CD14-positive monocyte (primary cell): Measurements from ENCODE around the gene PIWIL1. TPM values are rescaled to one million over a fixed set of nuclear protein-coding genes. Genes with fewer than 3 reads are reported as not detected.

Experiments used
- DNase-seq, 3 donors: peaks; one replicate each; pipeline ENCODE4 v3.0.0-alpha.2; 2011 to 2022
- H2AFZ ChIP-seq: 2 replicates; pipeline ENCODE4 v1.6.0; 2012; ENCODE audit warnings: mild to moderate bottlenecking, low read depth, low read length, inconsistent platforms; ENCODE audit not compliant: insufficient read depth, poor library complexity, severe bottlenecking
- H3K27ac ChIP-seq, 2 donors: 1 replicate in 1 of 2; 2 replicates in 1 of 2; pipeline ENCODE4 v1.5.1; 2012 to 2013; ENCODE audit warnings: low read length in 2 of 2, control low read depth in 1 of 2, inconsistent platforms in 1 of 2, low read depth in 1 of 2, mild to moderate bottlenecking in 1 of 2
- H3K27me3 ChIP-seq, 2 donors: one replicate each; pipeline versions ENCODE4 v1.6.0 to v1.6.1; 2011 to 2013; ENCODE audit warnings: low read length in 2 of 2; ENCODE audit not compliant: control insufficient read depth in 2 of 2, insufficient read depth in 2 of 2
- H3K36me3 ChIP-seq, 2 donors: replicated peaks in 1 of 2; 1 replicate in 1 of 2; 2 replicates in 1 of 2; pipeline versions ENCODE4 v1.5.1 to v1.6.1; 2012 to 2013; ENCODE audit warnings: low read length in 2 of 2, control low read depth in 1 of 2, inconsistent platforms in 1 of 2, mild to moderate bottlenecking in 1 of 2; ENCODE audit not compliant: insufficient read depth in 2 of 2, control insufficient read depth in 1 of 2
- H3K4me1 ChIP-seq, 2 donors: 1 replicate in 1 of 2; 2 replicates in 1 of 2; pipeline versions ENCODE4 v1.5.1 to v1.6.1; 2012 to 2013; ENCODE audit warnings: low read length in 2 of 2, control low read depth in 1 of 2, inconsistent platforms in 1 of 2, mild to moderate bottlenecking in 1 of 2, moderate library complexity in 1 of 2; ENCODE audit not compliant: insufficient read depth in 2 of 2, control insufficient read depth in 1 of 2
- H3K4me2 ChIP-seq: replicated peaks from 2 replicates; pipeline ENCODE3; 2012; ENCODE audit warnings: low read length, moderate library complexity, mild to moderate bottlenecking; ENCODE audit not compliant: poor library complexity, severe bottlenecking; ENCODE audit errors: extremely low read depth
- H3K4me3 ChIP-seq, 3 experiments: fragments of 200-600 bp in 1 of 3; sonication (generic) in 1 of 3; replicated peaks in 1 of 3; 1 replicate in 2 of 3; 2 replicates in 1 of 3; pipeline ENCODE4 v1.5.1; 2011 to 2013; ENCODE audit warnings: low read length in 3 of 3, mild to moderate bottlenecking in 3 of 3, control low read depth in 2 of 3, low read depth in 2 of 3, inconsistent platforms in 1 of 3, moderate library complexity in 1 of 3
- H3K79me2 ChIP-seq: 2 replicates; pipeline ENCODE4 v1.6.0; 2012; ENCODE audit warnings: mild to moderate bottlenecking, control low read depth, inconsistent platforms, low read length, moderate library complexity; ENCODE audit not compliant: insufficient read depth
- H3K9ac ChIP-seq: 2 replicates; pipeline ENCODE4 v1.6.0; 2017; ENCODE audit warnings: low read length, mild to moderate bottlenecking; ENCODE audit not compliant: insufficient read depth, poor library complexity, severe bottlenecking
- H3K9me3 ChIP-seq, 2 donors: replicated peaks in 1 of 2; 1 replicate in 1 of 2; 2 replicates in 1 of 2; pipeline versions ENCODE4 v1.5.1 to v1.6.1; 2012 to 2013; ENCODE audit warnings: low read length in 2 of 2, control low read depth in 1 of 2; ENCODE audit not compliant: control insufficient read depth in 1 of 2, insufficient read depth in 1 of 2
- H4K20me1 ChIP-seq: 2 replicates; pipeline ENCODE4 v1.6.0; 2012; ENCODE audit warnings: mild to moderate bottlenecking, low read length, control low read depth, moderate library complexity; ENCODE audit not compliant: insufficient read depth
- H3K27ac Mint-ChIP-seq, 7 donors: one replicate each; pipeline ENCODE4 v1.8.0; 2020; ENCODE audit warnings: mild to moderate bottlenecking in 7 of 7, mixed read lengths in 7 of 7, moderate library complexity in 6 of 7, inconsistent platforms in 2 of 7
- H3K27me3 Mint-ChIP-seq, 3 donors: one replicate each; pipeline ENCODE4 v1.8.0; 2021 to 2022; ENCODE audit warnings: low read depth in 3 of 3, mild to moderate bottlenecking in 3 of 3, mixed read lengths in 3 of 3, moderate library complexity in 3 of 3, inconsistent platforms in 1 of 3
- H3K36me3 Mint-ChIP-seq, 2 donors: one replicate each; pipeline ENCODE4 v1.8.0; 2020; ENCODE audit warnings: mixed read lengths in 2 of 2, inconsistent platforms in 1 of 2, mild to moderate bottlenecking in 1 of 2
- H3K4me1 Mint-ChIP-seq: one replicate; pipeline ENCODE4 v1.8.0; 2020; ENCODE audit warnings: mild to moderate bottlenecking, mixed read lengths
- H3K4me3 Mint-ChIP-seq, 2 donors: one replicate each; pipeline ENCODE4 v1.8.0; 2020; ENCODE audit warnings: mild to moderate bottlenecking in 2 of 2, mixed read lengths in 2 of 2, moderate library complexity in 1 of 2
- H3K9me3 Mint-ChIP-seq, 7 donors: one replicate each; pipeline ENCODE4 v1.8.0; 2020 to 2022; ENCODE audit warnings: mixed read lengths in 7 of 7, mild to moderate bottlenecking in 6 of 7, moderate library complexity in 6 of 7, inconsistent platforms in 2 of 7
- WGBS: methylation state at CpG from one replicate; pipeline ENCODE4 v1.1.5; 2013; ENCODE audit warnings: missing lambda C conversion rate; ENCODE audit not compliant: insufficient coverage; 5-methylcytosine and 5-hydroxymethylcytosine counted together
- intact Hi-C, 2 donors: fragments of 100-400 bp; cut with micrococcal nuclease; formaldehyde crosslinking; loops; one replicate each; pipeline versions ENCODE4 v1.15.0 to v1.15.1; 2023
- polyA plus RNA-seq, 3 donors: library from polyadenylated mRNA; depleted of rRNA in 1 of 3; unstranded in 2 of 3; stranded (reverse) in 1 of 3; fragments of 300-500 nt in 2 of 3; fragments of >200 nt in 1 of 3; fragmentation: Illumina TruSeq in 2 of 3; gene quantifications; 1 replicate in 2 of 3; 2 replicates in 1 of 3; pipeline ENCODE4 v1.2.3, GENCODE V29; 2012 to 2021
- TF ChIP-seq, protein P1 (sequence below): fragments of 200-600 bp; IDR thresholded peaks from one replicate; pipeline ENCODE4 v1.8.0; 2022; ENCODE audit warnings: antibody characterized with exemption, mild to moderate bottlenecking

Gene PIWIL1
- polyA plus RNA-seq, 3 donors = not detected

- intact Hi-C loops = no loop called here
Measured at GRCh38 chr12:130344529-130344928, 6.8 kb downstream of the PIWIL1 start.

GRCh38 chr12:130345292-130345691, 7.6 kb downstream of the PIWIL1 start:
- Mint-ChIP-seq H3K36me3 (no peaks in the 10 kb centered on the region), H3K4me1 (no peaks in the 10 kb centered on the region), H3K27me3 (peaks cover 4 to 9% (median 5%) of the 10 kb centered on the region in 3 donors), H3K4me3 (no peak overlapping the region), H3K9me3 (no peaks in the 10 kb centered on the region), H3K27ac (no peak overlapping the region)
- intact Hi-C loops = no loop called here
- Histone ChIP-seq H3K4me3 (no peak overlapping the region), H3K36me3 (no peaks in the 10 kb centered on the region), H3K9me3 (no peaks in the 10 kb centered on the region), H2AFZ (no peak overlapping the region), H3K27ac (no peak overlapping the region), H3K79me2 (no peaks in the 10 kb centered on the region), H3K9ac (no peak overlapping the region), H3K4me2 (no peak overlapping the region), H4K20me1 (no peaks in the 10 kb centered on the region), H3K4me1 (no peaks in the 10 kb centered on the region), H3K27me3 (peaks cover 0 to under 1% of the 10 kb centered on the region in 2 donors)
- no peak for DNase-seq
- WGBS = no CpG with 5 or more reads among the region's 1 CpG
- TF ChIP-seq, protein P1, sequence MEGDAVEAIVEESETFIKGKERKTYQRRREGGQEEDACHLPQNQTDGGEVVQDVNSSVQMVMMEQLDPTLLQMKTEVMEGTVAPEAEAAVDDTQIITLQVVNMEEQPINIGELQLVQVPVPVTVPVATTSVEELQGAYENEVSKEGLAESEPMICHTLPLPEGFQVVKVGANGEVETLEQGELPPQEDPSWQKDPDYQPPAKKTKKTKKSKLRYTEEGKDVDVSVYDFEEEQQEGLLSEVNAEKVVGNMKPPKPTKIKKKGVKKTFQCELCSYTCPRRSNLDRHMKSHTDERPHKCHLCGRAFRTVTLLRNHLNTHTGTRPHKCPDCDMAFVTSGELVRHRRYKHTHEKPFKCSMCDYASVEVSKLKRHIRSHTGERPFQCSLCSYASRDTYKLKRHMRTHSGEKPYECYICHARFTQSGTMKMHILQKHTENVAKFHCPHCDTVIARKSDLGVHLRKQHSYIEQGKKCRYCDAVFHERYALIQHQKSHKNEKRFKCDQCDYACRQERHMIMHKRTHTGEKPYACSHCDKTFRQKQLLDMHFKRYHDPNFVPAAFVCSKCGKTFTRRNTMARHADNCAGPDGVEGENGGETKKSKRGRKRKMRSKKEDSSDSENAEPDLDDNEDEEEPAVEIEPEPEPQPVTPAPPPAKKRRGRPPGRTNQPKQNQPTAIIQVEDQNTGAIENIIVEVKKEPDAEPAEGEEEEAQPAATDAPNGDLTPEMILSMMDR = no peak

More at GRCh38 chr12:130344529-130344928, 6.8 kb downstream of the PIWIL1 start:
- no peak overlapping the region for H3K4me3 Mint-ChIP-seq
- H3K4me2 ChIP-seq = no peak overlapping the region
- H3K27me3 ChIP-seq = peaks cover 0 to 8% of the 10 kb centered on the region in 2 donors
- H3K27ac Mint-ChIP-seq = no peak overlapping the region
- H3K4me1 ChIP-seq = no peaks in the 10 kb centered on the region
- DNase-seq = no peak
- H3K36me3 ChIP-seq = no peaks in the 10 kb centered on the region
- H2AFZ ChIP-seq = no peak overlapping the region
- no peak overlapping the region for H3K4me3 ChIP-seq
- no peaks in the 10 kb centered on the region for H3K4me1 Mint-ChIP-seq
- peaks cover 11 to 17% (median 11%) of the 10 kb centered on the region in 3 donors for H3K27me3 Mint-ChIP-seq
- H3K9ac ChIP-seq = no peak overlapping the region
- no peaks in the 10 kb centered on the region for H4K20me1 ChIP-seq
- no peaks in the 10 kb centered on the region for H3K9me3 ChIP-seq
- TF ChIP-seq, protein P1 = no peak
- no peaks in the 10 kb centered on the region for H3K36me3 Mint-ChIP-seq
- no peaks in the 10 kb centered on the region for H3K79me2 ChIP-seq
- peaks cover 0 to 3% (median 0%) of the 10 kb centered on the region in 7 donors for H3K9me3 Mint-ChIP-seq
- H3K27ac ChIP-seq = no peak overlapping the region
